ENCODE measurements around the gene UPK3B. TPM values are rescaled to one million over a fixed set of nuclear protein-coding genes. Genes with fewer than 3 reads are reported as not detected.
A peak's percentile ranks its signal among the peaks of the same experiment; 100 is the strongest.
"Not testable (repeated sequence)": the region's sequence is repeated elsewhere in the genome, so short reads cannot be mapped to it uniquely, and the experiment has no call there.

Gene UPK3B
- total and polyA plus RNA-seq, 2 donors (not counting 3 experiments of a cell fraction or from before 2014, with no cell fraction given) = 0.77 TPM; not detected in 1

DNA sequence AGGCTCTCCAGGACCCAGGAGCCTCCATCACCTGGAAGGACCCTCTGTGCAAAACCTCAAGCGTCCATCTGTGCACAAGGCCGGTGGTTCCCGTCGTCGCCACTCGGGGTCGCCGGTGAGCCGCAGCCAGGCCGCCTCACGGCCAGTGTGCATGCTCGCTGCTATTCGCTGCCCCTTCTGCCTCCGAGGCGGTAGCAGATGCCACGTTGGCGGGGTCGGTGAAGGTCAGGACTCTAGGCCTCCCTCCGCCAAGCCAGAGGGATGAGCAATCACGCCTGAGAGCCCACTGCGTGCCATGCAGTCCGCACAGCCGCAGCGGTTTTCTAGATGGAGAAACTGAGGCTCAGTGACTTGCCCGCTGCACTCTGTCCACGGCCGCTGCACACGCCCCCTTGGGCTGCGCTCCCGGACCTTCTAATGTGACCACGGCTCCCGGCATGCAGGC lies 5.7 kb downstream of the UPK3B start:
- Histone ChIP-seq H2AFZ (ENCODE audit: low read depth, low read length) (no peak overlapping the region), H3K4me2 (ENCODE audit: insufficient read depth, low read length) (no peak overlapping the region), H3K36me3 (ENCODE audit: control insufficient read depth in 2 of 2, extremely low read depth in 1 of 2, insufficient read depth in 2 of 2, low read length in 2 of 2) (no peaks in the 10 kb centered on the region), H3K79me2 (ENCODE audit: control insufficient read depth, insufficient read depth, low read length) (no peaks in the 10 kb centered on the region), H3K9me1 (replicated peaks; ENCODE audit: control insufficient read depth, extremely low read depth, insufficient read depth, low read length) (no peaks in the 10 kb centered on the region), H3K27ac (ENCODE audit: insufficient read depth, low read depth, low read length) (no peak overlapping the region), H4K20me1 (replicated peaks; ENCODE audit: control insufficient read depth, extremely low read depth, insufficient read depth, low read length) (no peaks in the 10 kb centered on the region), H3K9me3 (replicated peaks; ENCODE audit: control insufficient read depth, insufficient read depth, low read length) (no peaks in the 10 kb centered on the region), H3K27me3 (ENCODE audit: control insufficient read depth in 2 of 2, insufficient read depth in 2 of 2, low read length in 2 of 2) (no peaks in the 10 kb centered on the region), H3K9ac (replicated peaks; ENCODE audit: extremely low read depth, insufficient read depth, low read length) (no peak overlapping the region), H3K4me3 (replicated peaks in 1 of 3; ENCODE audit: insufficient read depth in 1 of 3, low read depth in 1 of 3, low read length in 3 of 3) (no peak overlapping the region), H3K4me1 (ENCODE audit: control insufficient read depth, extremely low read depth, insufficient read depth, low read length) (peaks cover 2% of the 10 kb centered on the region)
- DNase-seq (ENCODE audit: low read depth, low spot score) = no peak
- FAIRE-seq = peak; percentile 81
- intact Hi-C loops (cut with micrococcal nuclease) = loop anchor here (5.0 kb wide), 1 partner anchor 816 kb away; no protein-coding TSS in a partner anchor
- dilution Hi-C loops (cut with MboI; ENCODE audit: extremely low pct_ligation_motif_present, low sequenced_read_pairs) = no loop called here
- CTCF ChIA-PET = no interaction called here
- no TSS peak for BruUV-seq (replicated peaks)
- TF ChIP-seq POLR2AphosphoS5 (IDR thresholded peaks at IDR 0.05; ENCODE audit: insufficient read depth, low read depth, low read length) (no peak), EZH2 (IDR thresholded peaks at IDR 0.05; ENCODE audit: borderline replicate concordance, low read depth, low read length, severe bottlenecking) (no peak), MYC (IDR thresholded peaks at IDR 0.05; ENCODE audit: low read depth, low read length) (no peak)
- TF ChIP-seq, protein P1, sequence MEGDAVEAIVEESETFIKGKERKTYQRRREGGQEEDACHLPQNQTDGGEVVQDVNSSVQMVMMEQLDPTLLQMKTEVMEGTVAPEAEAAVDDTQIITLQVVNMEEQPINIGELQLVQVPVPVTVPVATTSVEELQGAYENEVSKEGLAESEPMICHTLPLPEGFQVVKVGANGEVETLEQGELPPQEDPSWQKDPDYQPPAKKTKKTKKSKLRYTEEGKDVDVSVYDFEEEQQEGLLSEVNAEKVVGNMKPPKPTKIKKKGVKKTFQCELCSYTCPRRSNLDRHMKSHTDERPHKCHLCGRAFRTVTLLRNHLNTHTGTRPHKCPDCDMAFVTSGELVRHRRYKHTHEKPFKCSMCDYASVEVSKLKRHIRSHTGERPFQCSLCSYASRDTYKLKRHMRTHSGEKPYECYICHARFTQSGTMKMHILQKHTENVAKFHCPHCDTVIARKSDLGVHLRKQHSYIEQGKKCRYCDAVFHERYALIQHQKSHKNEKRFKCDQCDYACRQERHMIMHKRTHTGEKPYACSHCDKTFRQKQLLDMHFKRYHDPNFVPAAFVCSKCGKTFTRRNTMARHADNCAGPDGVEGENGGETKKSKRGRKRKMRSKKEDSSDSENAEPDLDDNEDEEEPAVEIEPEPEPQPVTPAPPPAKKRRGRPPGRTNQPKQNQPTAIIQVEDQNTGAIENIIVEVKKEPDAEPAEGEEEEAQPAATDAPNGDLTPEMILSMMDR (IDR thresholded peaks at IDR 0.05; ENCODE audit: extremely low read depth in 1 of 2, insufficient read depth in 1 of 2, low read depth in 1 of 2, low read length in 2 of 2) = peak in 1 of 2 donors; percentile 49
- POLR2A ChIA-PET = no interaction called here

DNA sequence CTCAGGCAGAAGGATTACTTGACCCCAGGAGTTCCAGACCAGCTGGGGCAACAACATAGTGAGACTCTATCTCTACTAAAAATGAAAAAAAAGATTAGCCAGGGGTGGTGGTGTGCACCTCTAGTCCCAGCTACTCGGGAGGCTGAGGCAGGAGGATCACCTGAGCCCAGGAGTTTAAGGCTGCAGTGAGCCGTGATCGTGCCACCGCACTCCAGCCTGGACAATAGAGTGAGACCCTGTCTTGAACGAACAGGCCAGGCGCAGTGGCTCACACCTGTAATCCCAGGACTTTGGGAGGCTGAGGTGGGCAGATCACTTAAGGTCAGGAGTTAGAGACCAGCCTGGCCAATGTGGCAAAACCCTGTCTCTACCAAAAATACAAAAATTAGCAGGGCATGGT lies 6.6 kb downstream of the UPK3B start:
- CTCF ChIA-PET; H3K27me3 ChIP-seq (ENCODE audit: control insufficient read depth in 2 of 2, insufficient read depth in 2 of 2, low read length in 2 of 2); H3K27ac ChIP-seq (ENCODE audit: insufficient read depth, low read depth, low read length); H3K4me1 ChIP-seq (ENCODE audit: control insufficient read depth, extremely low read depth, insufficient read depth, low read length); BruUV-seq (replicated peaks); H3K9me1 ChIP-seq (replicated peaks; ENCODE audit: control insufficient read depth, extremely low read depth, insufficient read depth, low read length); FAIRE-seq; H3K9ac ChIP-seq (replicated peaks; ENCODE audit: extremely low read depth, insufficient read depth, low read length); H2AFZ ChIP-seq (ENCODE audit: low read depth, low read length); H4K20me1 ChIP-seq (replicated peaks; ENCODE audit: control insufficient read depth, extremely low read depth, insufficient read depth, low read length); H3K4me3 ChIP-seq (replicated peaks in 1 of 3; ENCODE audit: insufficient read depth in 1 of 3, low read depth in 1 of 3, low read length in 3 of 3); H3K36me3 ChIP-seq (ENCODE audit: control insufficient read depth in 2 of 2, extremely low read depth in 1 of 2, insufficient read depth in 2 of 2, low read length in 2 of 2); H3K79me2 ChIP-seq (ENCODE audit: control insufficient read depth, insufficient read depth, low read length); DNase-seq (ENCODE audit: low read depth, low spot score); H3K9me3 ChIP-seq (replicated peaks; ENCODE audit: control insufficient read depth, insufficient read depth, low read length); POLR2A ChIA-PET; H3K4me2 ChIP-seq (ENCODE audit: insufficient read depth, low read length); dilution Hi-C loops (cut with MboI; ENCODE audit: extremely low pct_ligation_motif_present, low sequenced_read_pairs): not testable (repeated sequence)
- intact Hi-C loops (cut with micrococcal nuclease) = loop anchor here (5.0 kb wide), 1 partner anchor 815 kb away; no protein-coding TSS in a partner anchor

DNA sequence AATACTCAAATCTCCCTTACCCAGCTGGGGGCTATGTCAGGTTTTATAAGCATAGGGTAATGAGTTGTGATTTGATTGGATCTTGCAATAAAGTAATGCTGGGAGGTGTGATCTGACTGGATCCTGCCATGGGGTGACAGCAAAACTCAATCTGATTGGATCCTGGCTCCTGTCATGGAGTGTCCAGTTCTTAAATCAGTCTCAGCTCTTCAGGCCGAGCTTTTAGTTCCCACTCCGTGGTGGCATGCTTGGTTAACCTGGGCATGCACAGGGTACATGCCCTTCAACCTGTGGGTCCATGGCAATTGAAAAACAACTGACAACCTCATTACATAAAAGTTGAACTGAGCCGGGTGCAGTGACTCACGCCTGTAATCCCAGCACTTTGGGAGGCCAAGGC lies 15.8 kb downstream of the UPK3B start:
- H2AFZ ChIP-seq (ENCODE audit: low read depth, low read length); H4K20me1 ChIP-seq (replicated peaks; ENCODE audit: control insufficient read depth, extremely low read depth, insufficient read depth, low read length); H3K9ac ChIP-seq (replicated peaks; ENCODE audit: extremely low read depth, insufficient read depth, low read length); H3K4me3 ChIP-seq (replicated peaks in 1 of 3; ENCODE audit: insufficient read depth in 1 of 3, low read depth in 1 of 3, low read length in 3 of 3); H3K27ac ChIP-seq (ENCODE audit: insufficient read depth, low read depth, low read length); intact Hi-C loops (cut with micrococcal nuclease); H3K4me2 ChIP-seq (ENCODE audit: insufficient read depth, low read length); CTCF ChIA-PET; H3K27me3 ChIP-seq (ENCODE audit: control insufficient read depth in 2 of 2, insufficient read depth in 2 of 2, low read length in 2 of 2); H3K9me1 ChIP-seq (replicated peaks; ENCODE audit: control insufficient read depth, extremely low read depth, insufficient read depth, low read length); DNase-seq (ENCODE audit: low read depth, low spot score); POLR2A ChIA-PET; BruUV-seq (replicated peaks); H3K4me1 ChIP-seq (ENCODE audit: control insufficient read depth, extremely low read depth, insufficient read depth, low read length); H3K79me2 ChIP-seq (ENCODE audit: control insufficient read depth, insufficient read depth, low read length); dilution Hi-C loops (cut with MboI; ENCODE audit: extremely low pct_ligation_motif_present, low sequenced_read_pairs); FAIRE-seq; H3K36me3 ChIP-seq (ENCODE audit: control insufficient read depth in 2 of 2, extremely low read depth in 1 of 2, insufficient read depth in 2 of 2, low read length in 2 of 2); H3K9me3 ChIP-seq (replicated peaks; ENCODE audit: control insufficient read depth, insufficient read depth, low read length): not testable (repeated sequence)
